ENCODE results near the gene NOS2. TPM values are rescaled to one million over a fixed set of nuclear protein-coding genes. Genes with fewer than 3 reads are reported as not detected.
"Not testable (repeated sequence)": the region's sequence is repeated elsewhere in the genome, so short reads cannot be mapped to it uniquely, and the experiment has no call there.

The NOS2 gene
- under 0.01 and 0.07 TPM in 2 replicates for total RNA-seq

DNA sequence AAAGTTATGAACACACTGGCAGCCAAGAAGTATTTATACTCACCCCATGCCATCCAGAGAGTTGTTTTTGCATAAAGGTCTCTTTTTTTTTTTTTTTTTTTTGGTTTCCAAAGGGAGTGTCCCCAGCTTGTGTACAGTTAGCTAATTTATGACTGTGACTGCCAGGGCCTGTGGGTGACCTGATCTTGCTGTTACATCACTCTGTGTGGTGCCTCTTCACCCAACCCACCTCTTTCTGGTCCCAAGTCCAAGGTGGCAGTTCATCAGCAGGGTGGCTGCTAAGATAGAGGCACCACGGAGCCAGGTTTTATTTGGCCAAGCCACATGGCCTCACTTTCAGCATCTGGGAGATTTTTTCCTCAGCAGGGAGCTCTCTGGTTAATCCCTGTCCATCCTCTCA, at the start of gene NOS2:
TSS of gene NOS2 (minus strand) at position 8 of the 400 bp plus-strand sequence. CDS start 1,720 bp downstream, outside the sequence.
- TF ChIP-seq, protein P1, sequence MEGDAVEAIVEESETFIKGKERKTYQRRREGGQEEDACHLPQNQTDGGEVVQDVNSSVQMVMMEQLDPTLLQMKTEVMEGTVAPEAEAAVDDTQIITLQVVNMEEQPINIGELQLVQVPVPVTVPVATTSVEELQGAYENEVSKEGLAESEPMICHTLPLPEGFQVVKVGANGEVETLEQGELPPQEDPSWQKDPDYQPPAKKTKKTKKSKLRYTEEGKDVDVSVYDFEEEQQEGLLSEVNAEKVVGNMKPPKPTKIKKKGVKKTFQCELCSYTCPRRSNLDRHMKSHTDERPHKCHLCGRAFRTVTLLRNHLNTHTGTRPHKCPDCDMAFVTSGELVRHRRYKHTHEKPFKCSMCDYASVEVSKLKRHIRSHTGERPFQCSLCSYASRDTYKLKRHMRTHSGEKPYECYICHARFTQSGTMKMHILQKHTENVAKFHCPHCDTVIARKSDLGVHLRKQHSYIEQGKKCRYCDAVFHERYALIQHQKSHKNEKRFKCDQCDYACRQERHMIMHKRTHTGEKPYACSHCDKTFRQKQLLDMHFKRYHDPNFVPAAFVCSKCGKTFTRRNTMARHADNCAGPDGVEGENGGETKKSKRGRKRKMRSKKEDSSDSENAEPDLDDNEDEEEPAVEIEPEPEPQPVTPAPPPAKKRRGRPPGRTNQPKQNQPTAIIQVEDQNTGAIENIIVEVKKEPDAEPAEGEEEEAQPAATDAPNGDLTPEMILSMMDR (conservative IDR thresholded peaks at IDR 0.05; ENCODE audit: low read depth, low read length): no peak
- H3K4me3 ChIP-seq (ENCODE audit: low read depth, low read length): no peak within 1 kb of the TSS
- DNase-seq (ENCODE audit: low read depth): no peak

DNA sequence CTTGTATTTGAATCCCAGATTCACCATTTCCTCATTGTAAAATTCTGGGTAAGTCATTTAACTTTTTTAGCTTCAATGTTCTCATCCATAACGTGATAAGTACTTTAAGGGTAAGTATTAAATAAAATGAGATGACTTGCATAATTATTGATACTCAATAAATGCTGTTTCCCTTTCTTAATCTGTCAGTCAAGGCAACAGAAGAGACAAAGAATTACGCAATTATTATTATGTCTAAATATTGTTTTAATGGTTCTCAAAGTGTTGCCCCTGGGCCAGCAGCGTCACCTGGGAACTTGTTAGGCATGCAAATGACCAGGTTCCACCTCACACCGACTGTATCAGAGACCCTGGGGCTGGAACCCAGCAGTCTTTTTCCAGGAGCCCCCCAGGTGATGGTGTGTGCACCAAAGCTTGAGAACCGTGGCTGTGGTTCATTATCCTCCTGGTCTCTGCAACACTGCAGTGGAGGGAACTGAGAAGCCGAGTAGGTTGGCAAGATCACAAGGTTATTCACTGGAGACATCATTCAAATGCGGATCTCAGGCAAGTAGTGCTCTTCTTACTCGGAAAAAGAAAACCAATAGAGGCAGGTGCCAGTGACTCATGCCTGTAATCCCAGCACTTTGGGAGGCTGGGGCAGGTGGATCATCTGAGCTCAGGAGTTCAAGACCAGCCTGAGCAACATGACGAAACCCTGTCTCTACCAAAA, 49.3 kb upstream of the NOS2 start:
- no peak overlapping the region for H3K4me3 ChIP-seq (ENCODE audit: low read depth, low read length)
- DNase-seq (ENCODE audit: low read depth): no peak
- TF ChIP-seq, protein P1 (conservative IDR thresholded peaks at IDR 0.05; ENCODE audit: low read depth, low read length): no peak

DNA sequence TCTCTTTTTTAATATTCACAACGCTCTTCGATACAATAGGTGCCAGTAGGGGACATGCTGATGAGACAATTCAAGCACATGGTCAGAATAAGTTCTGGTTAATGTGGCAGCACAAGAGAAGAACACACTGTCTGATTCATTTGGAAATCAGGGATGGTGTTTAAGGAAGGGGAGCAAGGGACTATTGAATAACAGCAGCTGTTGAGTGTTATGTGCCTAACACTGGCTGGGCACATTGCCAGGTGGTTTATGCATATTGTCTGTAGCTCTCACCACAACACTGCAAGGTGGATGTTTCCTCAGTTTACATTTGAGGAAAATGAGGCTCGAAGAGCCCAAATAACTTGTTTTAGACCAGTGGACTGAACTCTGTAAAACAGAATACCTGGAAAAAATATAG, 48.6 kb upstream of the NOS2 start:
- no peak overlapping the region for H3K4me3 ChIP-seq (ENCODE audit: low read depth, low read length)
- TF ChIP-seq, protein P1 (conservative IDR thresholded peaks at IDR 0.05; ENCODE audit: low read depth, low read length): no peak
- no peak for DNase-seq (ENCODE audit: low read depth)

DNA sequence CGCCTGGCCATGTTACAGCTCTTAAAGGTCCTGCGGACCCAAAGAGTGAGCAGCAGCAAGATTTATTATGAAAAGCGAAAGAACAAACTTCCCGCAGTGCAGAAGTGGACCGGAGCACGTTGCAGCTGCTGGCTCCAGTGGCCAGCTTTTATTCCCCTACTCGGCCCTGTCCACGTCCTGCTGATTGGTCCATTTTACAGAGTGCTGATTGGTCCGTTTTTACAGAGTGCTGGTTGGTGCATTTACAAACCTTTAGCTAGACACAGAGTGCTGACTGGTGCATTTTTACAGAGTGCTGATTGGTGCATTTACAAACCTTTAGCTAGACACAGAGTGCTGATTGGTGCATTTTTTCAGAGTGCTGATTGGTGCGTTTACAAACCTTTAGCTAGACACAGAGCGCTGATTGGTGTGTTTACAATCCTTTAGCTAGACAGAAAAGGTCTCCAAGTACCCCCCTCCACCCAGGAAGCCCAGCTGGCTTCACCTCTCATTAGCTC, 46.5 kb upstream of the NOS2 start:
- not testable (repeated sequence) for H3K4me3 ChIP-seq (ENCODE audit: low read depth, low read length); DNase-seq (ENCODE audit: low read depth)

DNA sequence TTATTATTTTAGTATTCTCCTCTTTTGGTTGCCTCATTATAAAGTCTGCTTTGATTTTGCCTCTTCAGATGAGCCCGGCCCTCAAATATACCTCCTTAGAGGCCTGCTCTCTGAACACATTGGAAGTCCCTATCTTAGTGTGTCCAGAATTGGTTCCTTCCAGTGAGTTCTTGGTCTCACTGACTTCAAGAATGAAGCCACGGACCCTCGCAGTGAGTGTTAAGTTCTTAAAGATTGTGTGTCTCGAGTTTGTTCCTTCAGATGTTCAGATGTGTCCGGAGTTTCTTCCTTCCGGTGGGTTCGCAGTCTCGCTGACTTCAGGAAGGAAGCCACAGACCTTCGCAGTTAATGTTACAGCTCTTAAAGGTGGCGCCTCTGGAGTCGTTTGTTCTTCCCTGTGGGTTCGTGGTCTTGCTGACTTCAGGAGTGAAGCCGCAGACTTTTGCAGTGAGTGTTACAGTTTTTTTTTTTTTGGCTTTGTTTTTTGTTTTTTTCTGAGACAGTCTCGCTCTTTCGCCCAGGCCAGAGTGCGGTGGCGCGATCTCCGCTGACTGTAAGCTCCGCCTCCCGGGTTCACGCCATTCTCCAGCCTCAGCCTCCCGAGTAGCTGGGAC, 45.8 kb upstream of the NOS2 start:
- H3K4me3 ChIP-seq (ENCODE audit: low read depth, low read length): no peak overlapping the region
- DNase-seq (ENCODE audit: low read depth): no peak
- TF ChIP-seq, protein P1 (conservative IDR thresholded peaks at IDR 0.05; ENCODE audit: low read depth, low read length): no peak

DNA sequence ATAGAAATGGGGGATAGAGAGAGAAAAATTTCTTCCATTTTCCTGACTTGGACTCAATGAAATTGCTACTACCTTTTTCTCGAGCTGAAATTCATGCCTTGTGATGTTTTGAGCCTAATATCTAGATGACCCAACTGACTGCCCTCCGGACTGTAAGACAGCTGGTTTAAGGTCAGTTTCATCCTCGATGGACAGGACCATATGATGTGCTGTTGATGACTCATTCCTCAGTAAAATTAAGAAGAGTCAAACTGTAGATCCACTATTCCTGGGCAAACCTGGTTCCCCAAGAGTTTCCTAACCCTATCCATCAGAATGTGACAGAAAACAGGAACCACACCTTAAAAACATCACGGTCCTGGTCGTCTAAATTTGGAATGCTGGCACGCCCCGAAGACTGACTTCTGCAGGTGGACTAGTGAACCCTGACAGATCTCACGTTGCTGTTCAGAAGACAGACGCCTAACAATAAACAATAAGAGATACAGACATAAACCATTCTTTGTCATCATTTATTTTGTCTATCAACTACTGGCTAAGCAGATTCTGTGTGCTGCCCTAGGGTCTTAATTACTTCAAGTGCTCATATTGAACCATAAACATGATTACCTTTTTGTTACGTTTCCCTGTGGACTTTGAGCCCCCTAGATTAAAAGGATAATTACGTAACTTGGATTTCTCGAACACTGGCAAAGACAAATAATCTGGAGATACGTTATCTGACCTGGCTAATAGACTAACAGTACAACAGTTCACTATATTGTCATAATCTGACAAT, 45.1 kb upstream of the NOS2 start:
- DNase-seq (ENCODE audit: low read depth): no peak
- TF ChIP-seq, protein P1 (conservative IDR thresholded peaks at IDR 0.05; ENCODE audit: low read depth, low read length): no peak
- no peak overlapping the region for H3K4me3 ChIP-seq (ENCODE audit: low read depth, low read length)

DNA sequence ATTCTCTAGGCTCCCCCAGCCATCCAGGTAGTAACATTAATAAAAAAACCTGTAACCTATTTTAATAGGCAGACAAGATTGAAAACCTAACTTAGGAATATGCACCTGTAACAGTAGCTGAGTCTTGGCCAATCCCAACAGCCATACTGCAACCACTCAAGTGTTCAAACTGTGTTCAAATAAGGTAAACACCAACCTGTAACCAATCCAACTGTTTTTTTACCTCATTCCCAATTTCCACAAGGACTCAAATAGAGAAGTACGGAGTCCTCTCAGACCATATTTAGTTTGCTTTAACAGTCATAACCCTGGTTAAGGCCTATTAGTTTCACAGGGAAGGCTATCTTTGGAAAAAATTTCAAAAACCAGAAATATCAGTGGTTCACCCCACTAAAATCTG, 40.4 kb upstream of the NOS2 start:
- H3K4me3 ChIP-seq (ENCODE audit: low read depth, low read length): no peak overlapping the region
- TF ChIP-seq, protein P1 (conservative IDR thresholded peaks at IDR 0.05; ENCODE audit: low read depth, low read length): no peak
- no peak for DNase-seq (ENCODE audit: low read depth)

DNA sequence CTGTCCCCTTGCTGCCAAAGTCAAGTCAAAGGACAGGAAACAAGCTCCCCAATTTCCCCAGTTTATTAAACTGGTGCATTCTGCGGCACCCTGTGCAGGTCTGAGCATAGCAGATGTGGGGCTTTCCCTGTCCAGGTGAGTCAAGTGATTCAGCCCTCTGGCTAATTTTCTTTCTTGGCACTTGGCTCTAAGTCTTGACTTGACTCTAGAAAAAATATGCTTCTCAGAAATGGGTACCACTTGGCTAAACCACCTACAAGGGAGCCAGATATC, 40.0 kb upstream of the NOS2 start:
- not testable (repeated sequence) for DNase-seq (ENCODE audit: low read depth); H3K4me3 ChIP-seq (ENCODE audit: low read depth, low read length)

DNA sequence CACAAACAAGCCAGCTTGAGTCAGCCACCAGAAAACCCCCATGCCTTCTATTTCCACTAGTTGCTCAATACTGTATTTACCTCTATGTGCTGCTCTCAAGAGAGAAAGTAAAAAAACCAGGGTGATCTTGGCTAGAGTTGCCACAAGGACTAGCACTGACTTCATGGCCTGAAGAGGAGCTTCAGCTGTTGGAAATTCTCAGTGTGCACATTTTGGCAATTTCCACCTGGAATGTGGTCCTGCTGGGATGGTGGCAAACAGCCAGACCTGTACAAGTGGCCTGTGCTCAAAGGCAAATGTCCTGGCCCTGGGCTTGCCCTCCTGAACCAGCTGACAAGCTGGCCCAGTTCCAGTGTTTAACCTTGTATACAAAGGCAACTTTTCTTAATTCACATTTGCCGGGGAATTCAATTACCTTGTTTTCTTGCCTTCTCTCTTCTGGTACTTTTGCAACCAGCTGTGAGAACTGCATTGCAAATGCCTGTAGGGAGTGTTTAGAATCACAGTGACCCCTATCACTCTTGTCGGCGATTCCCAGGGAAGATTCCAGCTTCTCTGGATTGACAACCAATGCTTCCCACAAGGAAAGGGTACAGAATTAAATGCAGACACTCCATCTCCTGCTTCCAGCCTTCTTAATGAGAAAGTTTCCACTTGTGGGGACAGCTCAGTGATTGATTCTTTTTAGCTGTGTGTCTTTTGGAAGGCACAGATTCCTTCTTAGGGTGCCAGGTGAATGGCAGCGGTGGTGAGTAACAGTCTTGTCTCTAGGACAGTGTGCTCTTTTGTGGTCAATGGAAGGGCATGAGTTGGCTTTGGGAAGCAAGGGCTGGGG, 39.5 kb upstream of the NOS2 start:
- H3K4me3 ChIP-seq (ENCODE audit: low read depth, low read length); DNase-seq (ENCODE audit: low read depth): not testable (repeated sequence)

DNA sequence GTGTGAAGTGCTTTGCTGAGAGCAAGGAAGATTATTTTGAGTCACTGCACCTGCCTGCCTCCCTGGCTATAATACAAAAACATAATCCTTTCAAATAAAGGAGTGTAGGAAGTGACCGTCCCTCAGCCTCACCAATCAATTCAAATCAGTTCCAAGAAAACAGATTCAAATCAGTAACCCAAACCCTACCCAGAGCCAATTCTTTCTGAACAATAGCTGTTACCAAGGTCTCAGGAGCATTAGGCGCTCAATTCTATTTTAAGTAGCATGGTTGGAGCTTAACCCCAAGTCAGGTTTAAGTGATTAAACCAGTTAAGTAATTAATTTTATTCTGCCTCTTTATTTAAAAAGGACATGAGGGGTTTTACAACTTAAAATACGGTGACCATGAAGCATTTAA, 38.3 kb upstream of the NOS2 start:
- not testable (repeated sequence) for H3K4me3 ChIP-seq (ENCODE audit: low read depth, low read length); DNase-seq (ENCODE audit: low read depth)
